B cell (primary cell): ENCODE measurements around the gene TMEM132E.

Source experiments
- CTCF ChIP-seq: fragments of 200-600 bp; IDR thresholded peaks from one replicate; pipeline ENCODE4 v1.8.0; 2022; ENCODE audit warnings: antibody characterized with exemption, mild to moderate bottlenecking
- EZH2 ChIP-seq: IDR thresholded peaks from 2 replicates; pipeline ENCODE4 v1.6.1; 2012; ENCODE audit warnings: borderline replicate concordance, low read depth, mild to moderate bottlenecking, moderate library complexity, low read length; ENCODE audit not compliant: insufficient read depth, poor library complexity, severe bottlenecking

GRCh38 chr17:34665150-34665806 lies 85.9 kb downstream of the TMEM132E start:
- TF ChIP-seq CTCF = no peak
- no peak for TF ChIP-seq EZH2
